M059J (cell line): Measurements from ENCODE around the gene FGGY. TPM values are rescaled to one million over a fixed set of nuclear protein-coding genes. Genes with fewer than 3 reads are reported as not detected.
A peak's percentile ranks its signal among the peaks of the same experiment; 100 is the strongest.
"Not testable (repeated sequence)": the region's sequence is repeated elsewhere in the genome, so short reads cannot be mapped to it uniquely, and the experiment has no call there.

Experiments
- DNase-seq: peaks from one replicate; pipeline ENCODE4 v3.0.0-alpha.2; 2012; ENCODE audit warnings: low read depth
- total RNA-seq: library from RNA; depleted of rRNA; stranded (reverse); fragments of >200 nt; shearing (Covaris generic); gene quantifications from 2 replicates; pipeline ENCODE4 v1.2.3, GENCODE V29; 2014

Gene FGGY
- total RNA-seq, 1 experiment from 2014 or later, result 5.4 TPM

- DNase-seq, result no peak
These were observed 186.1 kb downstream of the FGGY start for GRCh38 chr1:59482986-59483385.

- peak; percentile 93 for DNase-seq
These were observed 187.2 kb downstream of the FGGY start for GRCh38 chr1:59484096-59484495.

GRCh38 chr1:59485171-59485570 lies 188.3 kb downstream of the FGGY start:
- DNase-seq, result no peak

- DNase-seq, result no peak
These were observed 189.1 kb downstream of the FGGY start for GRCh38 chr1:59485949-59486348.

DNA sequence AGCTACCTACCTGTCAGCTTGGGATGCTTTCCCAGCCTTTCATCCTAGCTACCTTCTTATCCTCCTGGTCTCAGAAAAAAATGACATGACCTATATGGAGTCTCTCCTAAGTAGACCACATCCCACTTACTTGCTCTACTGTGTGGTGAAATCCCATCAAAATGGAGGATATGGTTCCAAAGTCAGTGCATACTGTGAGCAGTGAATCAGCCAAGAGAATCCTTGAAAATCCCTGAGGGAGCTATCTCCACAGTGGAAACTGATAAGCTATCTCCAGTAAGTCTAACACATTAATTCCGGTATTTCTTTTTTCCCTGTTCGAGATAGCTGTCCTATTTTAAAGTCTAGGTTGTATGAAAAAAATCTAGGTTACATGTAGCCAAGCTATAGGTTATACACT lies 189.7 kb downstream of the FGGY start:
- DNase-seq, result no peak

DNA sequence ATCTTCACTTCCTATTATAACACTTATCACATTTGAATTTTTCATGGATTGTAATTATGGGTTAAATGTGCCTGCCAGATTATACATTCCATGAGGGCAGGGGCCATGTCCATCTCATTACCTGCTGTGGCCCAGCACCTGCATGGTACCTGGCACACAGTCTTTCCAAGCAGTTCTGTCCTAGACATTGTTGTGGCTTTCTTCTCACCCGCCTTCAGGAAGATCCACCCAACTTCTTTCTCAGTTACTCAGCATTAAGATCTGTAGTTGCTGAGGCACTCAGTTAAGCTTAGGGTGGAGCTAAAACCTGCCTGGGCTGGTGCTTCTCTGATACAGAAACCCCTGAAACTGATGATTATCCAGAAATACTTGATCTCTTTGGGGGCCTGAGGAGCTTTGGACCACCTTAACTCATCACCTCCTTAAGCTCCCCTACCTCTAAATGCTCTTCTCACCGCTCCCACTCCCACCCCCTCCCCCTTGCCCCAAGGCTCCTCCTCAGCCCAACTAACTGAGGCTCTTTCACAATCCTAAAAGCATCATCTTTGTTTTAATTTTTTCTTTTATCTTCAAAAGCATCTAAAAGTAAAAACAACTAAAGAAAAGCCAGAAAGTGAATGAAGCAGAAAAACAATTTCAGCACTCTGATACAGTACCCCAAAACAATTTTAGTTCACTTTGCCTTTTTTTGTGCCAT lies 190.6 kb downstream of the FGGY start:
- DNase-seq, result peak; percentile 60

- DNase-seq, result no peak
These were observed 195.6 kb downstream of the FGGY start for GRCh38 chr1:59492500-59492899.

- no peak for DNase-seq
These were observed 197.4 kb downstream of the FGGY start for GRCh38 chr1:59494145-59494833.

- not testable (repeated sequence) for DNase-seq
These were observed 199.3 kb downstream of the FGGY start for GRCh38 chr1:59496156-59496555.

GRCh38 chr1:59497616-59498015 lies 200.7 kb downstream of the FGGY start:
- no peak for DNase-seq

GRCh38 chr1:59498640-59499039 lies 201.7 kb downstream of the FGGY start:
- peak; percentile 85 for DNase-seq

- peak; percentile 60 for DNase-seq
These were observed 202.5 kb downstream of the FGGY start for GRCh38 chr1:59499273-59499942.

DNA sequence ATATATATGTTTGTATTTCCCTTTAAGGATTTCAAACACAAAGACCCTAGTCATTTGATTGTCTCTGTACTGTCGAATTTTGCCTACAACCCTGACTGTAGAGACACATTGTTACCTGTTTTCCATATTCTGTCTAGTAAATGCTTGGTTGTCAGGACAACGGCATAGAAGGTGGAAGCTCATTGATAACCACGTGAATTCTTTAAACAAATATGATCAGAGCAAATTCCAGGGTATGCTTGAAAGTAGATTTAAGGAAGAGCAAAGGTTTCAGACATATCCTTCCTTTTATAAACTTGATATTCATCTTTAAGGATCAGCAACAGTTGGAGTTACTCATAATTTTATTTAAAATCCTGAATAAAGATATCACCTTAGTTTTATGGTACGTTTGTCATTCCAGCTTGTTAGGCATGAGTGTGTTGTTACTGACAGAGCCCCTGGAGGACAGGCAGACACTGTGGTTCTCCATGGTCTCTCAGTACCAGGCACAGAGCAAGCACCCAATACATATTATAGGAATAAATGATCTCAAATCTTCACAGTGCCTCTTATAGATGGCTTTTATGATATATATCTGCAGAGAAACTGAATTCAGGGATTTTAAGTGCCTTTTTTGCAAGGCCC lies 203.2 kb downstream of the FGGY start:
- DNase-seq, result no peak

DNA sequence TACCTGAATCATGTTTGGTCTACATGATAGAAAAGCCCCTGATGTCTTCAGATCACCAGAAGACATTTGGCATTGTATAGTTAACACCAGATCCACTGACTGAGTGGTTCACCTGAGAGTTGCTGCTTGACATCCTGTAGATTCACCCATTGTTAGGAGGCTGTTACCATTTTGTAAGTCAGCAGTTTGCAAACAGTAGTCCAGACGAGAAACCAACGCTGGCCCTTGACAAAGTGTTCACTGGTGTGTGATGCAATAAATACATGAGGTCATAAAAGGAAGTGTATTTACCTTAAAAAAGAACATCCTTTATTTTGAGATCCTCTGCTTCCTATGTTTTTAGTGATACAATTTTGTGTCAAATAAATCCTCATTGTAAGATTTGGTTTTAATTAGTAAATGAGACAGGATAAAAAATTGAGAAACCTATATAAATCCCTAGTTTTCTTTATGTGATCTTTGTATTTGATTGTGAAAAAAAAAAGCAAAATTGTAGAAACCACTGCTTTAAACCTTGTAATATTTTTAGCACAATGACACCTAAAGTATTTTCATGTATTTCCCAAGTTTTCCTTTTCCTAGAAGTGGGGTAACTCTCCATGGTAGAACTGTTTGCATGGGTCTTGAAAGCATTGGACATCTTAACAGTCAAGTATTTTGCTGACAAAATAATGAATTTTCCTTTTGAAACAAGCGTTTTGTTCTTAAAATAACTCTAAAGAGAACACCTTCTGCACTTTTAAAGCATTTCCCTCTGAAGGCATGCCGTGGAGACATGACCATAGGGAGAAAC lies 204.3 kb downstream of the FGGY start:
- DNase-seq, result no peak

DNA sequence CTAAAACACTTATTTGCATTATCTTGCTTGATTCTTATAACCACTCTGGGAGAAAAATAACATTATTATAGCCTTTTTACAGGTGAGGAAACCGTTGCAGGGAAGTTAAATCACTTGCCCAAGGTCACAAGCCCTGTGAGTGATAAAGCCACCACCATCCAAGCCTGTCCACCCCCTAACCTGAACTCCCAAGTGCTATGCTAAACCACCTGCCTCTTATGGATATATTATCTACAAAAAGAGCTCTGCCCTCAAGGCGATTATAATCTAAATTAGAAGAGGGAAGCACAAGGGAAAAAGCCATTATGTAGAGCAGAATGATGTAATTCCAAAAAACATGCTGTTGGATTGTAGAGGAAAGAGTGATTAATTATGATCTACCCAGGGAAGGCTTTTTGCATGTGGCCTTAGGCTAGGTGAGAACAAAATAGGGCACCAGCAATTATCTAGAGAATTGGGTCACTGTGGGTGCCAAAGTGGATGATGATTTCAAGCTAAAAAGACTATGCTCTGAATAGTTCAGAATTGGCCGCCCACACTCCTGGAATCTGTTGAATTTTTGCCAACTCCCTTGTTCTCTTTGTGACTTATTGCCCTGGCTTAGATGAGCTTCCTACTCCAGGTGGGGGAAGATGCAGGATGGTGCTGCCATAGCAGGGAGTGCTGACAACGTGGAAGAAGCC lies 205.3 kb downstream of the FGGY start:
- DNase-seq, result peak; percentile 86

GRCh38 chr1:59504276-59504675 lies 207.4 kb downstream of the FGGY start:
- DNase-seq, result no peak

DNA sequence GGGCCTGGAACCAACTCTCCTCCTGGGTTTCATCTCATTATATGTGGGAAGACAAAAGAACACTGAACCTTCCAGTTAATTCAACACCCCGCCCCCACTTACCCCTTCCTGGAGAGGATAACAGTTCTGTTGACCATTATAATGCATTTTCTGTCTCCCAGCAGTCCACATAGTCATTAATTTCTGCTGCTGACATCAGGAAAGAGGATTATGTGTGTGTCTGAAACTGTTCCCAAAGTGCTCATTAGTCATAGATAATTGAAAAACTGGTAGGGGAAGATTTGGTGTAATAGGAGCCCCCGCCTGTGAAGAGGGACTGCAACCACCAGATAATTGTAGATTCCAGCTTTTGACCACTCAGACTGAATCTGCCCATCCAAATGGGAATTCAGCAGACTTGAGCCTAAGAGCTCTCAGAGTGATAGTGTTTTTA lies 208.7 kb downstream of the FGGY start:
- DNase-seq, result peak; percentile 58

- peak; percentile 80 for DNase-seq
These were observed 210.1 kb downstream of the FGGY start for GRCh38 chr1:59506952-59507351.

- DNase-seq, result no peak
These were observed 212.5 kb downstream of the FGGY start for GRCh38 chr1:59509341-59509875.

DNA sequence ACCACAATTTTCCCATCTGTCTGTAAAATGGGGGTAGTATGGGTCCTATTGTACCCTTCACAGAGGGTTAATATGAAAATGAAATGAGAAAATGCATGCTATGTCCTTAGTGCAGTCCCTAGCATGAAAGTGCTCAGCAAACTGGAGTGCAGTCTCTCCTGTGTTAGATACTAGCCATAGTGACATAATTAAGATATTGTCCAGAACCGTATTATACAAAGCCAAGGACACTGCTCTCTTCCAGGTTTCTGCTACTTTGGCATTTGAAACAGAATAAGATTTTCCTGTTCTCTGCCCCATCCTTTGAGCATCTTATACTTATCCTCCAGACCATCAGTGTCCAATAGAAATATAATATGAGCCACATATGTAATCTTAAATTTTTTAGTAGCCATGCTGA lies 213.4 kb downstream of the FGGY start:
- no peak for DNase-seq
